UCSD-AML1 (cell line): ENCODE data around the gene B3GAT2.
"Not testable (repeated sequence)": the region's sequence is repeated elsewhere in the genome, so short reads cannot be mapped to it uniquely, and the experiment has no call there.

Source experiments
- DNase-seq: peaks from one replicate; lab custom pipeline; 2025; ENCODE audit not compliant: unreplicated experiment; lab: John Stamatoyannopoulos, UW

Gene B3GAT2, protein sequence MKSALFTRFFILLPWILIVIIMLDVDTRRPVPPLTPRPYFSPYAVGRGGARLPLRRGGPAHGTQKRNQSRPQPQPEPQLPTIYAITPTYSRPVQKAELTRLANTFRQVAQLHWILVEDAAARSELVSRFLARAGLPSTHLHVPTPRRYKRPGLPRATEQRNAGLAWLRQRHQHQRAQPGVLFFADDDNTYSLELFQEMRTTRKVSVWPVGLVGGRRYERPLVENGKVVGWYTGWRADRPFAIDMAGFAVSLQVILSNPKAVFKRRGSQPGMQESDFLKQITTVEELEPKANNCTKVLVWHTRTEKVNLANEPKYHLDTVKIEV

DNA sequence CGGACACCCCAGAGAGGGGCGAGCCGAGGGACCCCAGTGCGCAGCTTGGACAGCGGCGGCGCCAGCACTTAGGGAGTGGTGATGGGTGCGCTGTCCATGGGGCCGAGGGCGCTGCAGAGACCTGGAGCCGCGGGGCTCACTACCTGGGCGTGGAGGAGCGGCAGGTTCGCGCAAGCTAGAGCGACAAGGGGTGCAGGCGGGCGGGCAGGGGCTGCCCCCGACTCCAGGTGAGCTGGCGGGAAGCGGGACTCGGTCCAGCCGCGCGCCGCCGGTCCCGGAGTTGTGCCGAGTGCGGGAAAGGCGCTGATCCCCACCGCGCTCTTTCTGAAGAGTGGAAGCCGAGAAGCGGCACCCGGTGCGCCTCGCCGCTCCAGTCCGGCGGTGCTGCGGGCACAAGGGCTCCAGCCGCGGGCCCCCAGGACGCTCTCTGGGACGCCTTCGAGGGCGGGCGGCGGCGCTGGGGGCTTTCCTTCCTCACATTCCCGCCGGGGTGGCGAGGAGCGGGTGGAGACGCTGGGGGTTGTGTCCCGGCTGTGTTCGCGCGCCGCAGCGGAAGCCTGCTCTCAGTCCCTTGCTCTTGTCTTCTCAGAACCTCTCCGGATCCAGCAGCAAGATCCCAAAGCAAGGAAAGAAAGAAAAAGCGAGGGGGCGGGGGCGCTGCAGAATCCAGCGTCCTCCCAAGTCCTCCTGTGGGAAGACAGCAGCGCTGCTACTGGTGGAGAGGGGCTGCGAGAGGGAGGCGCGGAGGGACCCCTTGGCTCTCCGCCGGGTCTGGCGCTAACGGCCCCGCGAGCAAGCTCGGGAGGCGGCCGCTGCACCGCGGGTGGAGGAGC lies at the start of gene B3GAT2:
Gene B3GAT2 (minus strand): TSS at position 610 of the 833 bp plus-strand sequence. CDS start 631 bp downstream, outside the sequence.
- peak; percentile 8 for DNase-seq

DNA sequence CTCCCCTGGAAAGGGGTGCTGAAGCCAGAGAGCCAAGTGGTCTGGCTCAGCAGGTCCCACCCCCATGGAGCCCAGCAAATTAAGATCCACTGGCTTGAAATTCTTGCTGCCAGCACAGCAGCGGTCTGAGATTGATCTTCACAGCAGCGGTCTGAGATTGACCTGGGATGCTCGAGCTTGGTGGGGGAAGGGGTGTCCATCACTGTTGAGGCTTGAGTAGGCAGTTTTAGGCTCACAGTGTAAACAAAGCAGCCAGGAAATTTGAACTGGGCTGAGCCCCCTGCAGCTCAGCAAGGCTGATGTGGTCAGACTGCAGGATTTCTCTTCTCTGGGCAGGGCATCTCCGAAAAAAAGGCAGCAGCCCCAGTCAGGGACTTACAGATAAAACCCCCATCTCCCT lies 41.3 kb upstream of the B3GAT2 start:
- no peak for DNase-seq

DNA sequence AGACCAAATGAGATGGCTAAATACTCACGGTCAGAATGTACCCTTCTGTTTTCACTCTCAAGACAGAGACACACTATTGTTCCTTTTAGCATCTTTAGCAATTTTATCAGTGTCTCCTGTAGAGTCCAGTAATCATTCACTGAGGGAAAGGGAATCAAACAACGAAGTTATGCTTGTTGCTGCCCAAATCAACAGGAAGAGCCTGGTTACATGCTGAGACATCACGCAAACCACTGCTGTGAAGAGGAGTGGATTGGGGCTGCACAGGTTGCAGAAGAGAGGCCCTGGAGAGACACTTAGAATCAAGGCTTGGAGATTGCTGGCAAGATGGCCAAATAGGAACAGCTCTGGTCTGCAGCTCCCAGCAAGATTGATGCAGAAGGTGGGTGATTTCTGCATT lies 40.5 kb upstream of the B3GAT2 start:
- DNase-seq = no peak

DNA sequence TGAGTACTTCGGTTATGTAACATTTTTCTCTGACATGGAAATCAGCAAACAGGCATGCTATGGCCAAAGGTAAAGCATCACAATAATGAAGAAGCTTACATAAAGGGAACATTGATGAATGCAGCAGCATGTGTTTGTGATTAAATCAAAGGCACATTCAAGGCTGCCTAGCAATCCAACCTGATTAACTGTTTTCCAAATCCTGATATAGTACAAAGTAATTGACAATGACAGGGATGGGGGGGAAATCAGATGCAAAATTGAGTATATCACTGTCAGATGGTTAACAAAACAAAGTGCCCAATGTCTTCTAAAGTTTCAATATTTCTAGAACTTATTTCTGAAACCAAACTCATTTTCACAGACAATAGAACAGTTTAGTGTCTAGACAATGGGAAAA lies 39.2 kb upstream of the B3GAT2 start:
- DNase-seq = no peak

DNA sequence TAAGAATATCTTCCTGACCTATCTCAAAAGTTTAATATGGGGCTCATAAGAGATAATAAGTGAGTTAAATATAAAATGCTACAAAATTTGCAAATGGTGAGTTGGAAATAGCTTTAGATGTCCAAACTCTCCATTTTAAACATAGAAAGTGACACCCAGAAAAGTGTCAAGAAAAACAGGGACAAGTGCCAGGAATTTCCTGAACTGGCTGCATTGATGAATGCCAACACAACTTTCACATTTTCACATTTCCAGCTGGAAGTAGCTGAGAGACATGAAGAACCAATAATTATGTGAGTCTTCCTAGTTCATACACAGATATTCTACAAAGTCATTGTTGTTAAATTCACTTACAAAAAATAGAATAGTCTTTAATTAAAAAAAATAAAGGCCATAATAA lies 38.6 kb upstream of the B3GAT2 start:
- no peak for DNase-seq

DNA sequence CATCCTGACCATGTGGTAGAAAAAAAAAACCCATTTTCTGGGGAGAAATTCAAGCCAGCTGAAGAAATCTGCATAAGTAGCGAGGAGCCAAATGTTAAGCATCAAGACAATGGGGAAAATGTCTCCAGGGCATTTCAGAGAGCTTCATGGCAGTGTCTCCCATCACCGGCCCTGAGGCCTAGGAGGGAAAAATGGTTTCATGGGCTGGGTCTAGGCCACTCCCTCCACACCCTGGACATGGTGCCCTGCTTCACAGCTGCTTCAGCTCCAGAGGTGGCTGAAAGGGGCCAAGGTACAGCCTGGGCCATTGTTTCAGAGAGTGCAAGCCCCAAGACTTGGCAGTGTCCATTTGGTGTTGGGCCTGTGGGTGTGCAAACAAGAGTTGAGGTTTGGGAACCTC lies 34.4 kb upstream of the B3GAT2 start:
- no peak for DNase-seq

DNA sequence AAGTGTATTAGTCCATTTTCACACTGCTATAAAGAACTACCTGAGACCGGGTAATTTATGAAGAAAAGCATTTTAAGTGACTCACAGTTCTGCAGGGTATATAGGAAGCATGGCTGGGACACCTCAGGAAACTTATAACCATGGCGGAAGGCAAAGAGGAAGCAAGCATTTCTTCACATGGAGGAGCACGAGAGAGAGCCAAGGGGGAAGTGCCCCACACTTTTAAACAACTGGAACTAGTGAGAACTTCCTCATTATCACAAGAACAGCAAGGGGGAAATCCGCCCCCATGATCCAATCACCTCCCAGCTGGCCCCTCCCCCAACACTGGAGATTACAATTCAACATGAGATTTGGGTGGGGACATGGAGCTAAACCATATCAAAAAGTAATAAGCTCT lies 28.3 kb upstream of the B3GAT2 start:
- DNase-seq = peak; percentile 17

DNA sequence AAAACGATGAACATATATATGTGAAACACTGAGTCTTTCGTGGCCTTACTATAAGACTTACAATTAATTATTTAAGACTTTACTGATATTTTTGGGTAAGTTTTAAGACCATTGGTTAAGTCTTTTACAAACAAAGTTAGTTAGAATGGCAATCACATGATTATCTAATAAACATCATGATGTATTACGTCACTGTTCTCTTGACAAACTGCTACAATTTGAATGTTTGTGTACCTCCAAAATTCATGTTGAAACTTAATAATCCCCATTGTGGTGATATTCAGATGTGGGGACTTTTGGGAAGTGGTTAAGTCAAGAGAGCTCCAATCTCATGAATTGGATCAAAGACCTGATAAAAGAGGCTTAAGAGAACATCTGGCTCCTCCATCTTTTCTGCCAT lies 25.9 kb upstream of the B3GAT2 start:
- no peak for DNase-seq

DNA sequence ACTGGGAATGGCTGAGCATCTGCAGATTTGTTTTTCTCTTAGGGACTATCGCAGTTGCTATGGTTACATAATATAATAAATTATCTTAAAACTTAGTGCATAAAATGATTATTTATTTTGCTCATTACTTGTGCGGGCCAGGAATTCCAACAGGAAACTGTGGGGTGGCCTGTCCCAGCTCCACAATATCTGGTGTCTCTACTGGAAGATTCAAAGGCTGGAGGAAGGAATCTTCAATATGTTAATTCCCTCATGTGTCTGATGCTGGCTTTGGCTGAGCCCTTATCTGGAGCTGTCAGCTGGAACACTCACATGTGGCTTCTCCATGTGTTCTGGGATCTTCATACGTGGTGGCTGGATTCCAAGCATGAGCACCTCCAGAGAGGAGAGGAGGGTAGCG lies 23.9 kb upstream of the B3GAT2 start:
- no peak for DNase-seq

DNA sequence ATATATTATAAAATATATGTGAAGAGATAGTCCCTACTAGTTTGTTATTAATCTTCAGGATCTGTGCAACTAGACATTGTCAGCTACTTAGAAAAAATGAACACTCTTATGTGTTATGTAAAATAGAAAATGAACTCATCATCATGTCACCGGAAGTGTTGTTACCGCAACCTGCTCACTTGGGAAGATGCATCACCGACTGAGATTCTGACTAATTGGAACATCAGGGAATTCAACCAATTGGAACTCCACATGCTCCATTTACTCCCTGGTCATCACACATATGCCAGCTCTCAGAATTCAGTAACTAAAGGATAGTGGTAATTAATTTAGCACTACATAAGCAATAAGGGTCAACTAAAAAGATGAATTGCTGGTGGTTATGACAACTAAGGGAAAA lies 16.7 kb upstream of the B3GAT2 start:
- no peak for DNase-seq

DNA sequence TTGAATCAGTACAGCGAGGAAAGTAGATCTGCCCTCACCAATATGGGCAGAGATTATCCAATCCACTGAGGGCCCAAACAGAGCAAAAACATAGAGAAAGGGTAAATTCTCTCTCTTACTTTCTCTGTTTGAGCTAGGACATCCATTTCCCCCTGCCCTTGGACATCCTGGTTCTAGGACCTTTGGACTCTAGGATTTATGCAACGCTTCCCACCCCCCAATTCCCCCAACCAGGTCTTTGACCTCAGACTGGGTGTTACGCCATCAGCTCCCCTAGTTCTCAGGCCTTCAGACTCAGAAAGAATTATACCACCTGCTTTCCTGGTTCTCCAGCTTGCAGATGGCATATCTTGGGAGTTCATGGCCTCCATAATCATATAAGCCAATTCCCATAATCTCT lies 10.2 kb upstream of the B3GAT2 start:
- no peak for DNase-seq

DNA sequence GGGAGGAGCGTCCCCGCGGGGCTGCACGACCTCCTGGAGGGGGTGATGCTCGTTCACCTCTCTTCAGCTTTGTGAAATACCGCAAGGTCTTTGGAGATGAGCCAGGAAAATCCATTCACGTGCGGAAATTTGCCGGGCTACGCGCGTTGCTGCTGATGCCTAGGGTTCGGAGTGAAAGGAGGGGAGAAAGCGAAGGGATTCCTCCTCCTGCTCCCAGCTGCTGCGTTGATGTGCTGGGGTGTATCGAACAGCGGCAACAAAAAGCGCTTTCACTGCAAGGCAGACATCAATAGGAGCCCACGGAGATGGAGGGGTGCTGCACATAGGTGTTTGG lies 391 bp upstream of the B3GAT2 start:
- DNase-seq = no peak

DNA sequence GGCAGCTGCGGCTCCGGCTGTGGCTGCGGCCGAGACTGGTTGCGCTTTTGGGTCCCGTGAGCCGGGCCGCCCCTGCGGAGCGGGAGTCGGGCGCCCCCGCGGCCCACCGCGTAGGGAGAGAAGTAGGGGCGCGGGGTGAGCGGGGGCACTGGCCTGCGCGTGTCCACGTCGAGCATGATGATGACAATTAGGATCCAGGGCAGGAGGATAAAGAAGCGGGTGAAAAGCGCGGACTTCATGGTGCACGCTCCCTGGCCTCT lies 739 bp downstream of the B3GAT2 start:
- DNase-seq = no peak

DNA sequence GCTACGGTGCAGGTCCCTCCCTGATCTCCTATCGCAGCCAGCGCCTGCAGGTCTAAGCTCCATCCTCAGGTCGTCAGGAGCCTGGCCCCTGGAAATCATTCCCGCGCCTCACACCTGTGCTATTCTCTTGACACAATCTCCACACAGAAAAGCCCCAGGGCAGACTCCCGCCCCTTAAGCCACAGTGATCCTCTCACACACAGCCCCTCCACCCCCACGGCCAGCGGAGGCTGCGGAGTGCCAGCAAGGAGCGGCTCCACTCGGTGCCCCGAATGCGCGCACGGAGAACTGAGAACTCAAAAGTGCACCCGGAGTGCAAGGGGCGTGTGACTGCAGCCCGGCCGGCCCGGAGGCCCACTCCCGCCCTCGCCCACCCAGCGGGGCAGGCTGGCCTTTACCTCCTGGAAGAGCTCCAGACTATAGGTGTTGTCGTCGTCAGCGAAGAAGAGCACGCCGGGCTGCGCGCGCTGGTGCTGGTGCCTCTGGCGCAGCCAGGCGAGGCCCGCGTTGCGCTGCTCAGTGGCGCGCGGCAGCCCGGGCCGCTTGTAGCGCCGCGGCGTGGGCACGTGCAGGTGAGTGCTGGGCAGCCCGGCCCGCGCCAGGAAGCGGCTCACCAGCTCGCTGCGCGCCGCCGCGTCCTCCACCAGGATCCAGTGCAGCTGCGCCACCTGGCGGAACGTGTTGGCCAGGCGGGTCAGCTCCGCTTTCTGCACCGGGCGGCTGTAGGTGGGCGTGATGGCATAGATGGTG lies 1.2 kb downstream of the B3GAT2 start:
- peak; percentile 79 for DNase-seq

DNA sequence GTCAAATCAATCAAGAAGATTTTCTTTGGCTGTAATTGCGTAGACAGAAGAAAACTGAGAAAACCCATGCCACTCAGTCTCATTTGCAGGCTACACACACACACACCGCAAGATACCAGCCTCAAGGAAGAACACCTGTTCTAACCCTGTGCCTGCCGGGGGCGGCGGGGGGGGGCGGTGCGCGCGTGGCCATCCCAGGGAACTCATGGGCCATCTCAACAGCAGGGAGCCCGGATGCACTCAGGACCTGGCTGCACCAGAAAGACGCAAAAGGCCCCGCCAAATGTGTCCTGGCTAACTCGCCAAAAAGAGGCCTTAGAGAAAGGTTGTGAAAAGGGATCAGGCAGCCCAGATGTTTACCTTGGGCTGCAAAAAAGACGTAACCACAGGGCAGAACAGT lies 2.1 kb downstream of the B3GAT2 start:
- DNase-seq = no peak

DNA sequence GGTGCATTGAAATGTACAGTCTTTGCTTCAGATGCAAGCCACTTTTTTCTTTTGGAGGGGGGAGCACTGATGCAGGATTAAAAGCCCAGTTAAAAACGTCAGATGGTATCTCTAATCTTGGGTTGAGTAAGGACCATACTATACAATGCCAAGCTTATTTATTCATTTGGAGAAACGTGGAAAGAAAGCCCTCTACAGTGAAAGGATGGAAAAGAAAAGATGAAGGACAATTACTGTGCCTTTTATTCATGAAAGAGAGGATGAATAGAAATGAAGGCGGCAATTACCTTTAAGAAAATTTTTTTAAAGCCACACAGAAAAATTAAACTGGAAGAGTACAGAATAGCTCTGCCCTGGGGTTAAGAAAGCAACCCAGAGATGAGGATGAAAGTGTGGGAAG lies 2.7 kb downstream of the B3GAT2 start:
- no peak for DNase-seq

DNA sequence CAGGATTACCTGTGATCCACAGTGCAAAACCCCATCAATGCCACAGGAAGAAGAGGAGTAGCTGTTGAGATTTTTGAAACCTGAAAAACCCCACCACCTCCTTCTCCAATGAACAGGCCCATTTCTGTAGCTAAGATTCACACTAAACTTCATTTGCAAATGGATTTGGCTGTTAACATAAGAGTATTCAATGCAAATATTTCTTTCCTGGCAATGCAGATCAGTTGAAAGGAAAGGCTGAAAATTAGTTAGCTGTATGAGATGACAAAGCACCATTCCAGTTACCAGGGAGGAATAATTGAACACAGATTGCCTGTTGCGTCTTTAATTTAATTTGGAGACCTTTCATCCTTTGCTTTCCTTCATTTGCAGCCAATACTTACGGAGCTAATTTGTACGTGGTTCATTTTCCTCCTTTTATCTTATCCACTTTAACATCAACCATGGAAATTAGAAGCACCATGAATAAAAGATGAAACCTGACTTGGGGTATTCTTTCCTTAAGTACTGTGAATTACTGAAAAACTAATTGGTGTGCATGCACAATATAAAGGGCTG lies 4.2 kb downstream of the B3GAT2 start:
- DNase-seq = no peak

DNA sequence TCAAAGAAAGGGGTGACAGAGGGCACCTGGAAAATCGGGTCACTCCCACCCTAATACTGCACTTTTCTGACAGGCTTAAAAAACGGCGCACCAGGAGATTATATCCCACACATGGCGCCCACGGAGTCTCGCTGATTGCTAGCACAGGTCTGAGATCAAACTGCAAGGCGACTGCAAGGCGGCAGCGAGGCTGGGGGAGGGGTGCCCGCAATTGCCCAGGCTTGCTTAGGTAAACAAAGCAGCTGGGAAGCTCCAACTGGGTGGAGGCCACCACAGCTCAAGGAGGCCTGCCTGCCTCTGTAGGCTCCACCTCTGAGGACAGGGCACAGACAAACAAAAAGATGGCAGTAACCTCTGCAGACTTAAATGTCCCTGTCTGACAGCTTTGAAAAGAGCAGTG lies 12.5 kb downstream of the B3GAT2 start:
- not testable (repeated sequence) for DNase-seq

DNA sequence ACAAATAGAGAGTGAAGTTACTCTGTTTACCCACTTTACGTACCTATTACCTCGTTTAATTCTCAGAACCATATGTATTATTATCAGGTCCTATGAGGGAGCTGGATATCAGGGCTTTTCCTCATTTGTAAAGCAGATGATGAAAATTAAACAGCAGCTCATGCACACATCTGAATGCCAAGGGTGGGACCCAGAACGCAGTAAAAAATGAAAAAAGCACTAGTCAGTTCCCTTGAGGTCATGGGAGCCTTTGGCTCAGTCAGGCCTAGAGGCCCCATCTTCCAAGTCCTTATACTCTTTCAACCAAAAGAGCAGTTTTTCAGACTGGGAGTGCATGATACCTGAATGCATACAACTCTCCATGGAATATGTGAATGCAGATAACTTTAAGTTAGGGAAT lies 23.0 kb downstream of the B3GAT2 start:
- DNase-seq = no peak

DNA sequence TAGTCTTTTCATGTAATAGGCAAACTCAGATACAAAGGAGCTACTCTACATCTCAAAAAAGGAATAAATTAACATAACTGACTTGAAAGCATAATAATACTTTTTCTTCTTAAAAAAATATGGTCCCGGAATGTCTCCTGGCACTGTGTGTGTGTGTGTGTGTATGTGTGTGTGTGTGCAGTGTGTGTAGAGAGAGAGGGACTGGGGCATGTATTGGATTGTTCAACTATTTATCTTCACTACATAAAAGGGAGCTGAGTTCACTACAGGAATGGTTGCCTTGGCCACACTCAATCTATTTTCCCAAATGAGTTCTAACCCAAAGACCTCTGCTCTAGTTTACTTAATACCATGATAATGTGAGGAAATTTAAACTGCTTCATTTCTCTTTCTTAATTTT lies 51.1 kb downstream of the B3GAT2 start:
- DNase-seq = no peak

DNA sequence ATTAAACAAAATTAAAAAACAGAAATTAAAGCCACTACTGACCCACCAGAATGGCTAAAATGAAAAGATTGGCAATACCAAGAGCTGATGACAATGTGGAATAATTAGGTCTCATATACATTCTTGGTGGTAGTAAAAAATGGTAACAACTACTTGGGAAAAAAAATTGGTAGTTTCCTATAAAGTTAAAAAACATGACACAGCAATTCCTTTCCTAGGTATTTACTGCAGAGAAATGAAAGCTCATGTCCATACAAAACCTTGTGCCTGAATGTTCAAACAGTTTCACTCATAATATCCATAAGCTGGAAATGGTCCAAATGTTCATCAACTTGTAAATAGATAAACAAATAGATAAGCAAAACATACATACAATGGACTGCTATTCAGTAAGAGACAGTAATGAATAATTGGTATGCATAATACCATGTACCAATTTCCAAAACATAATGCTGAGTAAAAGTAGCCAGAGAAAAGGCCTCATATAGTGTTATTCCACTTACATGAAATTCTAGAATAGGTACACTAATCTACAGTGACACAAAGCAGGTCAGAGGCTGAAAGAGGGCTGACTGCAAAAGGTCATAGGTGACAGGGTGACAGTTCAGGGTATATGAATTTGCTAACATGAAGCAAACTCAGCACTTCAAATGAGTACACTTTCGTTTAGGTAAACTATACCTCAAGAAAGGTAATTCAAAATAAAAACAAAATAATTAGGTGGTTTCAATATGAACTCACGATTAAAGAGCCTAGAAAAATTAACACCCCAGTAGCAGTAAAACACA lies 53.0 kb downstream of the B3GAT2 start:
- no peak for DNase-seq
